BLaER1 treated with 17β-estradiol and CSF1 and Interleukin-3, amounts not matched to agents 10 nM and 100 nM (cell line): ENCODE measurements around the gene RALGPS2.
"Not testable (repeated sequence)": the region's sequence is repeated elsewhere in the genome, so short reads cannot be mapped to it uniquely, and the experiment has no call there.

Experiments
- H3K27ac ChIP-seq, 11 experiments: shearing (Covaris generic); formaldehyde crosslinking; 2 replicates each; pipeline ENCODE4 v1.8.1; 2022
- H3K27me3 ChIP-seq, 11 experiments: shearing (Covaris generic); formaldehyde crosslinking; 2 replicates each; pipeline ENCODE4 v1.8.1; 2022
- H3K36me3 ChIP-seq, 11 experiments: shearing (Covaris generic); formaldehyde crosslinking; 2 replicates each; pipeline ENCODE4 v1.8.1; 2022
- H3K4me1 ChIP-seq, 10 experiments: shearing (Covaris generic); formaldehyde crosslinking; 2 replicates each; pipeline ENCODE4 v1.8.1; 2022
- H3K4me2 ChIP-seq, 11 experiments: shearing (Covaris generic); formaldehyde crosslinking; 2 replicates each; pipeline ENCODE4 v1.8.1; 2022
- H3K4me3 ChIP-seq, 10 experiments: shearing (Covaris generic); formaldehyde crosslinking; 2 replicates each; pipeline ENCODE4 v1.8.1; 2022
- H3K9ac ChIP-seq, 11 experiments: shearing (Covaris generic); formaldehyde crosslinking; 2 replicates each; pipeline ENCODE4 v1.8.1; 2022
- H3K9me3 ChIP-seq, 11 experiments: shearing (Covaris generic); formaldehyde crosslinking; replicated peaks in 1 of 11; 2 replicates each; pipeline ENCODE4 v1.8.1; 2022
- H4K20me1 ChIP-seq, 11 experiments: shearing (Covaris generic); formaldehyde crosslinking; 2 replicates each; pipeline ENCODE4 v1.8.1; 2022
- Cebpa-rat ChIP-seq, 11 experiments: shearing (Covaris generic); IDR thresholded peaks; 2 replicates each; pipeline ENCODE4 v1.8.1; 2022

The RALGPS2 gene

DNA sequence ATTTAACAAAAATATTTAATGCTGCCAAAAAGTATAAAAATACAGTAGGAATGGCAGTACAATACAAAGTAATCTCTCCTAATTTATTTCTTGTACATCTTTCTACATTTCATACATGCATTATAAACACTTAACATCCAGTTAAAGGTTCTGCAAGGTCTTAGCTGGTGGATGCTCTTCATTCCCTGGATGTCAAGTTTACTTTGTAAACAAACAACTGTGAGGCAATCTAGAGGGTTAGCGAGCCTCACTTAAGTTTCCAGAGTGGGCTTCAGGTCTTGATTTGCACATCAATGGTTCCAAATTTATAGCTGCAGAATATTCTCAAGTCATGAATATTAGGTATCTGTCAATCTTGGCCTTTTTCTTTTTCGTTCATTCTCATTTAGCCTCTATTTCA is 21.3 kb downstream of the RALGPS2 start:
- no peak overlapping the region for H3K4me2 ChIP-seq
- H4K20me1 ChIP-seq = no peaks in the 10 kb centered on the region
- peaks cover 0 to 20% (median 8%) of the 10 kb centered on the region in 11 experiments; a peak in 9 of 22 replicates for H3K36me3 ChIP-seq
- no peak overlapping the region for H3K4me3 ChIP-seq
- H3K27ac ChIP-seq = no peak overlapping the region
- peaks cover 0 to 24% (median 0%) of the 10 kb centered on the region in 10 experiments; a peak in 4 of 20 replicates for H3K4me1 ChIP-seq
- peaks cover 0 to 14% (median 4%) of the 10 kb centered on the region in 11 experiments; a peak in 9 of 22 replicates for H3K9me3 ChIP-seq
- H3K27me3 ChIP-seq = no peaks in the 10 kb centered on the region
- H3K9ac ChIP-seq = no peak overlapping the region
- no peak for TF ChIP-seq Cebpa-rat (IDR thresholded peaks at IDR 0.05)

DNA sequence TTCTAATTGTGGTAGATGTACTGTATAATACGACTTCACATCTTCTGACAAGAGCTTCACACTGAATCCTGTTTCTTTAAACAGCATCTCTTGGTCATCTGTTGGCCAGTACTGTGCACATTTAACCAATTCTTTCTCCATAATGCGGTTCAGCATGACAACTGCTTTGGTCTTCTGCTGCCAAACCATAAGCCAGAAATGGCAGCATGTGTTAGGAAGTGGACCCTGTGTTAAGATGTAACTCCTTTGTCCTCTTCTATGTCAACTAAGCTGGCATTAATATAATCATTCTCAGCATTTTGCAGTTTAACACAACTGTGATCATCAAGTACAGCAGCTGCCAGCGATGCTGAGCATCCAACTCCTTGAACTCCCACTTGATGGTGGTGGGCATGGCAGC is 22.3 kb downstream of the RALGPS2 start:
- peaks cover 0 to 24% (median 0%) of the 10 kb centered on the region in 10 experiments; a peak in 4 of 20 replicates for H3K4me1 ChIP-seq
- H3K4me3 ChIP-seq, H3K4me2 ChIP-seq, H3K27ac ChIP-seq, H4K20me1 ChIP-seq, H3K9ac ChIP-seq, H3K27me3 ChIP-seq: not testable (repeated sequence)
- peaks cover 0 to 14% (median 4%) of the 10 kb centered on the region in 11 experiments; a peak in 9 of 22 replicates for H3K9me3 ChIP-seq
- H3K36me3 ChIP-seq = peaks cover 0 to 11% (median 4%) of the 10 kb centered on the region in 11 experiments; a peak in 5 of 22 replicates

DNA sequence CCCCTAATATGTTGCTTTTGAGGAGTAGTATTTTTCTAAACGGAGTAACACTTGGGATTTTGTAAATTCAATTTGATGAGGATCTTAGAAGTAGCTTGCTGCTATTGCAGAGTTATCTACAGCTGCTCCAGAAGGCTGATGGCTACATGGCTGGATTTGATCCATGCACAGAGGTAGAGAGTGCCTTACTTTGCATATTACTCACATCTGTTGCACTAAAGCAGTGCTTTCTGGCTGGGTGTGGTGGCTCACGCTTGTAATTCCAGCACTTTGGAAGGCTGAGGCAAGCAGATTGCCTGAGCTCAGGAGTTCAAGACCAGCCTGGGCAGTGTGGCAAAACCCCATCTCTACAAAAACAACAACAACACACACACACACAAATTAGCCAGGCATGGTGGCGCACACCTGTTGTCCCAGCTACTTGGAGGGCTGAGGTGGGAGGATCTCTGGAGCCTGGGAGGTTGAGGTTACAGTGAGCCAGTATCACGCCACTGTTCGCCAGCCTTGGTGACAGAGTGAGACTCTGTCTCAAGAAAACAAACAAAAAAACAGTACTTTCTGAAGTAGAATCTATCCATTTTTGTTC is 24.6 kb downstream of the RALGPS2 start:
- Histone ChIP-seq H3K9me3 (peaks cover 5 to 15% (median 12%) of the 10 kb centered on the region in 11 experiments), H3K27ac (no peak overlapping the region), H3K36me3 (peaks cover 0 to 6% (median 4%) of the 10 kb centered on the region in 11 experiments; a peak in 4 of 22 replicates), H3K4me1 (peaks cover 0 to 4% (median 0%) of the 10 kb centered on the region in 10 experiments; a peak in 3 of 20 replicates), H3K9ac (no peak overlapping the region), H3K4me2 (no peak overlapping the region), H4K20me1 (no peaks in the 10 kb centered on the region; a peak in 1 of 22 replicates), H3K4me3 (no peak overlapping the region), H3K27me3 (no peaks in the 10 kb centered on the region)
- TF ChIP-seq Cebpa-rat (IDR thresholded peaks at IDR 0.05) = no peak

DNA sequence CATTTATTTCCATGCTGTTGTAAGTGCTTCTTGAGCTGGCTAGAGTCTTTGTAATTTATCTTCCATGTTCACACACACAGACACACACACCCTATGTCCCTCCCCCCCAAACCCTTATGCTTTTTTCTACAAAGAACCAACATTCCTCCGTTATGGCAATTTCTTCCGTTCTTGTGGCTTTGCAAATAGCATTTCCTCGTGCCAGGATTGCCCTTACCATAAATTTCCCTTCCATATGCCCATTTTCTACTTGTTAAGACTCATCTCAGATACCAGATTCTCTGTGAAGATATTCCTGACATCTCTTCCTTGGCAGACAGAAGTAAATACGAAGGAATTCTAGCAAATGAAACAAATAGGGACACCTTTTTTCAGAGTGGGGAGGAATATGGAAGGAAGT is 26.0 kb downstream of the RALGPS2 start:
- H3K9ac ChIP-seq = no peak overlapping the region
- TF ChIP-seq Cebpa-rat (IDR thresholded peaks at IDR 0.05) = no peak
- H3K4me3 ChIP-seq = no peak overlapping the region
- no peaks in the 10 kb centered on the region for H3K4me1 ChIP-seq
- peaks cover 18 to 29% (median 25%) of the 10 kb centered on the region in 11 experiments for H3K9me3 ChIP-seq
- peaks cover 0 to 13% (median 7%) of the 10 kb centered on the region in 11 experiments; a peak in 5 of 22 replicates for H3K36me3 ChIP-seq
- no peaks in the 10 kb centered on the region; a peak in 1 of 22 replicates for H4K20me1 ChIP-seq
- H3K4me2 ChIP-seq = no peak overlapping the region
- no peak overlapping the region for H3K27ac ChIP-seq
- no peaks in the 10 kb centered on the region for H3K27me3 ChIP-seq

DNA sequence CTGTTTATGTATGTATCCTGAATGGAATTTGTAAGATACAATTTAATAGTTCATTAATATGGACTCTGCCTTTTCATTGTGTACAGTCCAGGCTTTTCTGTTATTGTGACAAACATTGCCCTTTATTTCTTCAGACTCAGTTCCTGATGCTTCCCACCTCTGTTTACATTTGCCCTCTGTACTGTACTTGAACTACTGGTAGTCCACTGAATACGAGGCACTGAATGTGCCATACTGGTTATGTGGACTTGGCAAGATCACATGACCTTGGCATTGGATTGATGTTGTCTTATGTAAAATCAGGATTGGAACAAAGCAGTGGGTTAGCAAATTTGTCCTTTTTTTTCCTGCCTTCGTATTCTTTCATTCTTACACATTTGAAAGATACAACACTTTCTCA is 27.8 kb downstream of the RALGPS2 start:
- Histone ChIP-seq H3K27me3 (no peaks in the 10 kb centered on the region), H3K27ac (no peak overlapping the region), H3K4me2 (no peak overlapping the region), H3K9ac (no peak overlapping the region), H3K4me1 (no peaks in the 10 kb centered on the region), H3K9me3 (peaks cover 35 to 45% (median 42%) of the 10 kb centered on the region in 11 experiments), H4K20me1 (no peaks in the 10 kb centered on the region; a peak in 1 of 22 replicates), H3K36me3 (peaks cover 0 to 13% (median 7%) of the 10 kb centered on the region in 11 experiments; a peak in 5 of 22 replicates), H3K4me3 (no peak overlapping the region)
- TF ChIP-seq Cebpa-rat (IDR thresholded peaks at IDR 0.05) = no peak

DNA sequence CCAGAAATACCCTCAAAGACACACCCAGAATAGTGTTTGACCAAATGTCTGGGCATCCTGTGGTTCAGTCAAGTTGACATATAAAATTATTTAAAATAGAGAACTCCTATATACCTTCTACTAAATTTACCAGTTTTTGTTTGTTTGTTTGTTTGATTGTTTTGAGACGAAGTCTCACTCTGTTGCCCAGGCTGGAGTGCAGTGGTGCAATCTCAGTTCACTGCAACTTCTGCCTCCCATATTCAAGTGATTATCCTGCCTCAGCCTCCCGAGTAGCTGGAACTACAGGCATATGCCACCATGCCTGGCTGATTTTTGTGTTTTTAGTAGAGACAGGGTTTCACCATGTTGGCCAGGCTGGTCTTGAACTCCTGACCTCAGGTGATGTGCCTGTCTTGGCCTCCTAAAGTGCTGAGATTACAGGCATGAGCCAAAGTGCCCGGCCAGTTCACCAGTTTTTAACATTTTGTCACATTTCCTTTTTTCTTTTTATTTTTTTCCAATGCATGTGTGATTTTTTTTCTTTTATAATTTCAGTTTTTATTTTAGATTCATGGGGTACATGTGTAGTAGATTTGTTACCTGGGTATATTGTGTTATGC is 29.7 kb downstream of the RALGPS2 start:
- not testable (repeated sequence) for H3K4me3 ChIP-seq, H4K20me1 ChIP-seq, H3K27ac ChIP-seq, H3K4me1 ChIP-seq, H3K4me2 ChIP-seq, H3K27me3 ChIP-seq, H3K9ac ChIP-seq
- H3K36me3 ChIP-seq = peaks cover 0 to 13% (median 7%) of the 10 kb centered on the region in 11 experiments; a peak in 6 of 22 replicates
- peaks cover 49 to 63% (median 59%) of the 10 kb centered on the region in 11 experiments for H3K9me3 ChIP-seq

DNA sequence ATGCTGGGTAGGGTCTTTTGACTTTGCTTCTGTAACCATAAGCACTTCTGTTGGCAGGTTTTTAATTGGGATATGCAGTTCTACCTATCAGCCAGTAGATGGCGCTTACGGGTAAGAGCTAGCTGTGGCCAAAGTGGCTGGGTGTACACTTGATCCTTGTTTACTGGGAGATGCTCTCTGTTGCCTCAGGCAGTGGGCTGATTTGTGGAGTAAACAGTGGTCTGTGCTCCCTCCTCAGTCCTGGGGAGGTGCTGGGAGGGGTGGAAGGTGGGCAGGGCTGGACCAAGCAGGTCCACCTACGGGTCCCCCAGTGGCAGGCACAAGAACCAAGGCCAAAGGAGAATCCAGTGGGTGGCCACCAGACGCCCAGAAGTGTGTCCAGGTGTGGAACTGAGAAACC is 43.4 kb downstream of the RALGPS2 start:
- 0 out of 20 replicates have a peak overlapping the region, but pooled peaks of 1 of the 10 experiments have one; percentile 0 for H3K4me3 ChIP-seq
- no peaks in the 10 kb centered on the region for H4K20me1 ChIP-seq
- H3K27ac ChIP-seq = no peak overlapping the region
- H3K27me3 ChIP-seq = no peaks in the 10 kb centered on the region
- H3K4me2 ChIP-seq = no peak overlapping the region
- H3K9me3 ChIP-seq = peaks cover 67 to 76% (median 70%) of the 10 kb centered on the region in 11 experiments
- no peak for TF ChIP-seq Cebpa-rat (IDR thresholded peaks at IDR 0.05)
- H3K4me1 ChIP-seq = no peaks in the 10 kb centered on the region
- peaks cover 25 to 54% (median 37%) of the 10 kb centered on the region in 11 experiments; a peak in 21 of 22 replicates for H3K36me3 ChIP-seq
- H3K9ac ChIP-seq = no peak overlapping the region

DNA sequence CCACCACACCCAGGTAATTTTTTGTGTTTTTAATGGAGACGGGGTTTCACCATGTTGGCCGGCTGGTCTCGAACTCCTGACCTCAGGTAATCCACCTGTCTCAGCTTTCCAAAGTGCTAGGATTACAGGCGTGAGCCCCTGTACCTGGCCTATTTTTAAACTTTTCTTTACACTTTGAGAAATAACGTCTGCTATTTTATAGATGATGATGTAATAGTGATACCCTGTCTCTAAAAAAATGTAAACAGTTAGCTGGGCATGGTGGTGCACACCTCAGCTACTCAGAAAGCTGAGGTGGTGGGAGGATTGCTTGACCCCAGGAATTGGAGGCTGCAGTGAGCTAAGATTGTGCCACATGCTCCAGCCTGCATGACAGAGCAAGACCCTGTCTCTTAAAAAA is 47.9 kb downstream of the RALGPS2 start:
- no peak overlapping the region for H3K4me2 ChIP-seq
- no peaks in the 10 kb centered on the region for H4K20me1 ChIP-seq
- no peak for TF ChIP-seq Cebpa-rat (IDR thresholded peaks at IDR 0.05)
- no peak overlapping the region for H3K9ac ChIP-seq
- no peak overlapping the region for H3K4me3 ChIP-seq
- H3K27me3 ChIP-seq = no peaks in the 10 kb centered on the region
- peaks cover 23 to 30% (median 25%) of the 10 kb centered on the region in 11 experiments for H3K9me3 ChIP-seq
- no peaks in the 10 kb centered on the region for H3K4me1 ChIP-seq
- peaks cover 2 to 23% (median 15%) of the 10 kb centered on the region in 11 experiments; a peak in 19 of 22 replicates for H3K36me3 ChIP-seq
- H3K27ac ChIP-seq = no peak overlapping the region

DNA sequence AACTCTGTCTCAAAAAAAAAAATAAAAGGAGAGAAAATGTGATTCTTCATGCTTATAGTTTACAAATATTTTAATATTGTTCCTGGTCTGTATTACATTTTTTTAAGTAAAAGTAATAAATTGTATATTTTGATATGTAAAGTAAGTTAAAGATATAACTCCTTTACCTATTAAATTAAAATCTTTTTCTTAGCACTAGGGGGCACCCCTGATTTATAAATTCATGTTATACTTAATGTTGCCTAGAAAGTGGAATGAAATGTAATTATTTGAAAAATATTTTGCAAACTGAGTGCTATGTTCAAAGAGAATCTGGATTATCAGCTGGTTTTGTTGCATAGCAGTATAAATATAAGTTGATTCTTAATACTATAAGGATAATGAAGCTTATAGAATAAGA is 49.2 kb downstream of the RALGPS2 start:
- Histone ChIP-seq H3K9ac (no peak overlapping the region), H3K27ac (no peak overlapping the region), H3K9me3 (peaks cover 10 to 17% (median 12%) of the 10 kb centered on the region in 11 experiments), H3K4me2 (no peak overlapping the region), H3K27me3 (no peaks in the 10 kb centered on the region), H3K4me3 (no peak overlapping the region), H4K20me1 (no peaks in the 10 kb centered on the region), H3K36me3 (peaks cover 0 to 13% (median 4%) of the 10 kb centered on the region in 11 experiments; a peak in 16 of 22 replicates), H3K4me1 (no peaks in the 10 kb centered on the region)
- TF ChIP-seq Cebpa-rat (IDR thresholded peaks at IDR 0.05) = no peak
